SK-N-SH treated with all-trans-retinoic acid at 6 μM for 48 hours (cell line): ENCODE measurements around the gene SLC38A2.
"Not testable (repeated sequence)": the region's sequence is repeated elsewhere in the genome, so short reads cannot be mapped to it uniquely, and the experiment has no call there.

Experiments used
- ATAC-seq: fragments of 200-7000 bp; cut with Tn5 transposase; 3 replicates; pipeline ENCODE4 v1.9.1; 2020; ENCODE audit warnings: mild to moderate bottlenecking, moderate library complexity
- ARNTL ChIP-seq: fragments of 450-650 bp; formaldehyde crosslinking; IDR thresholded peaks from 2 replicates; pipeline ENCODE4 v1.5.0; 2020; ENCODE audit warnings: low read depth, mild to moderate bottlenecking, moderate library complexity, borderline replicate concordance
- CREB5 ChIP-seq: fragments of 250-450 bp; sonication (Bioruptor Pico); IDR thresholded peaks from 2 replicates; pipeline ENCODE4 v1.5.1; 2020; ENCODE audit warnings: low read depth, mild to moderate bottlenecking, moderate library complexity
- CSDC2 ChIP-seq: fragments of 250-450 bp; sonication (Bioruptor Pico); IDR thresholded peaks from 2 replicates; pipeline ENCODE4 v1.5.0; 2020; ENCODE audit warnings: mild to moderate bottlenecking, moderate library complexity
- CSRNP3 ChIP-seq: fragments of 250-450 bp; sonication (Bioruptor Pico); IDR thresholded peaks from 2 replicates; pipeline ENCODE4 v1.5.1; 2021; ENCODE audit warnings: mild to moderate bottlenecking, moderate library complexity
- ESRRG ChIP-seq: fragments of 250-450 bp; sonication (Bioruptor Pico); IDR thresholded peaks from 2 replicates; pipeline ENCODE4 v1.6.1; 2021; ENCODE audit warnings: mild to moderate bottlenecking
- GLIS3 ChIP-seq: fragments of 250-450 bp; sonication (Bioruptor Pico); IDR thresholded peaks from 2 replicates; pipeline ENCODE4 v1.5.0; 2020; ENCODE audit warnings: mild to moderate bottlenecking, moderate library complexity
- ISL1 ChIP-seq: fragments of 250-450 bp; sonication (Bioruptor Pico); IDR thresholded peaks from 2 replicates; pipeline ENCODE4 v2.1.2; 2022; ENCODE audit warnings: mild to moderate bottlenecking, moderate library complexity
- OSR1 ChIP-seq: fragments of 250-450 bp; sonication (Bioruptor Pico); IDR thresholded peaks from 2 replicates; pipeline ENCODE4 v1.8.0; 2022; ENCODE audit warnings: moderate library complexity, mild to moderate bottlenecking, inconsistent platforms
- PATZ1 ChIP-seq: fragments of 250-450 bp; sonication (Bioruptor Pico); IDR thresholded peaks from 2 replicates; pipeline ENCODE4 v1.8.0; 2020; ENCODE audit warnings: mild to moderate bottlenecking, moderate library complexity, borderline replicate concordance
- POU6F1 ChIP-seq: fragments of 250-450 bp; sonication (Bioruptor Pico); IDR thresholded peaks from 2 replicates; pipeline ENCODE4 v1.8.0; 2021; ENCODE audit warnings: low read depth, mild to moderate bottlenecking, moderate library complexity, borderline replicate concordance
- PPARA ChIP-seq: fragments of 250-450 bp; sonication (Bioruptor Pico); IDR thresholded peaks from 2 replicates; pipeline ENCODE4 v1.5.0; 2020; ENCODE audit warnings: mild to moderate bottlenecking, borderline replicate concordance
- RARB ChIP-seq: fragments of 250-450 bp; sonication (Bioruptor Pico); IDR thresholded peaks from 2 replicates; pipeline ENCODE4 v1.8.0; 2021; ENCODE audit warnings: mild to moderate bottlenecking, moderate library complexity
- SNAI2 ChIP-seq: fragments of 250-450 bp; sonication (Bioruptor Pico); IDR thresholded peaks from 2 replicates; pipeline ENCODE4 v1.5.0; 2020; ENCODE audit warnings: mild to moderate bottlenecking, moderate library complexity
- TCF4 ChIP-seq: fragments of 250-450 bp; sonication (Bioruptor Pico); IDR thresholded peaks from 2 replicates; pipeline ENCODE4 v1.8.0; 2021; ENCODE audit warnings: mild to moderate bottlenecking, moderate library complexity, borderline replicate concordance
- TOX ChIP-seq: fragments of 250-450 bp; sonication (Bioruptor Pico); IDR thresholded peaks from 2 replicates; pipeline ENCODE4 v1.8.0; 2021; ENCODE audit warnings: mild to moderate bottlenecking, moderate library complexity, borderline replicate concordance
- TSHZ2 ChIP-seq: fragments of 250-450 bp; sonication (Bioruptor Pico); IDR thresholded peaks from 2 replicates; pipeline ENCODE4 v1.5.0; 2020; ENCODE audit warnings: mild to moderate bottlenecking, moderate library complexity
- ZC3H10 ChIP-seq: fragments of 250-450 bp; sonication (Bioruptor Pico); IDR thresholded peaks from 2 replicates; pipeline ENCODE4 v1.5.1; 2021; ENCODE audit warnings: mild to moderate bottlenecking, moderate library complexity
- ZFP3 ChIP-seq: fragments of 250-450 bp; sonication (Bioruptor Pico); IDR thresholded peaks from 2 replicates; pipeline ENCODE4 v1.5.0; 2020; ENCODE audit warnings: mild to moderate bottlenecking, moderate library complexity
- ZNF565 ChIP-seq: fragments of 450-650 bp; formaldehyde crosslinking; conservative IDR thresholded peaks from 2 replicates; pipeline ENCODE4 v1.5.0; 2020; ENCODE audit warnings: low read depth, mild to moderate bottlenecking, moderate library complexity
- ZNF70 ChIP-seq: fragments of 450-650 bp; formaldehyde crosslinking; IDR thresholded peaks from 2 replicates; pipeline ENCODE4 v1.5.0; 2020; ENCODE audit warnings: mild to moderate bottlenecking, moderate library complexity
- ZNF8 ChIP-seq: fragments of 450-650 bp; formaldehyde crosslinking; IDR thresholded peaks from 2 replicates; pipeline ENCODE4 v1.5.0; 2020; ENCODE audit warnings: mild to moderate bottlenecking, moderate library complexity

Gene SLC38A2

GRCh38 chr12:46332260-46332659, 40.3 kb downstream of the SLC38A2 start:
- TF ChIP-seq ZC3H10 (no peak), CREB5 (CRISPR knock-in tag) (no peak), PATZ1 (CRISPR knock-in tag) (no peak), ZFP3 (no peak), ZNF70 (CRISPR knock-in tag) (no peak), OSR1 (CRISPR knock-in tag) (no peak)
- ATAC-seq, result peak; percentile 32

GRCh38 chr12:46325075-46325474, 47.5 kb downstream of the SLC38A2 start:
- not testable (repeated sequence) for ATAC-seq

- TF ChIP-seq RARB (CRISPR knock-in tag) (no peak), POU6F1 (no peak), TCF4 (CRISPR knock-in tag) (no peak), ZFP3 (no peak), ESRRG (CRISPR knock-in tag) (no peak), GLIS3 (CRISPR knock-in tag) (no peak), PATZ1 (CRISPR knock-in tag) (no peak), ZNF70 (CRISPR knock-in tag) (no peak), TOX (no peak), ZNF8 (CRISPR knock-in tag) (no peak)
- ATAC-seq, result no peak
These were observed 51.8 kb downstream of the SLC38A2 start for GRCh38 chr12:46320731-46321130.

- TF ChIP-seq SNAI2 (no peak), ZC3H10 (no peak), ARNTL (CRISPR knock-in tag) (no peak), CSDC2 (CRISPR knock-in tag) (no peak), ZNF70 (CRISPR knock-in tag) (no peak), CSRNP3 (no peak), TSHZ2 (CRISPR knock-in tag) (no peak), GLIS3 (CRISPR knock-in tag) (no peak), TCF4 (CRISPR knock-in tag) (no peak), ISL1 (CRISPR knock-in tag) (no peak), ZNF565 (CRISPR knock-in tag) (no peak), PPARA (CRISPR knock-in tag) (no peak), ZFP3 (no peak)
- no peak for ATAC-seq
These were observed 54.5 kb downstream of the SLC38A2 start for GRCh38 chr12:46318037-46318436.
